ENCODE results near the gene HIPK2. TPM values are rescaled to one million over a fixed set of nuclear protein-coding genes. Genes with fewer than 3 reads are reported as not detected.

Gene HIPK2
- total RNA-seq, 1 donor from 2014 or later, result 5.7 TPM

DNA sequence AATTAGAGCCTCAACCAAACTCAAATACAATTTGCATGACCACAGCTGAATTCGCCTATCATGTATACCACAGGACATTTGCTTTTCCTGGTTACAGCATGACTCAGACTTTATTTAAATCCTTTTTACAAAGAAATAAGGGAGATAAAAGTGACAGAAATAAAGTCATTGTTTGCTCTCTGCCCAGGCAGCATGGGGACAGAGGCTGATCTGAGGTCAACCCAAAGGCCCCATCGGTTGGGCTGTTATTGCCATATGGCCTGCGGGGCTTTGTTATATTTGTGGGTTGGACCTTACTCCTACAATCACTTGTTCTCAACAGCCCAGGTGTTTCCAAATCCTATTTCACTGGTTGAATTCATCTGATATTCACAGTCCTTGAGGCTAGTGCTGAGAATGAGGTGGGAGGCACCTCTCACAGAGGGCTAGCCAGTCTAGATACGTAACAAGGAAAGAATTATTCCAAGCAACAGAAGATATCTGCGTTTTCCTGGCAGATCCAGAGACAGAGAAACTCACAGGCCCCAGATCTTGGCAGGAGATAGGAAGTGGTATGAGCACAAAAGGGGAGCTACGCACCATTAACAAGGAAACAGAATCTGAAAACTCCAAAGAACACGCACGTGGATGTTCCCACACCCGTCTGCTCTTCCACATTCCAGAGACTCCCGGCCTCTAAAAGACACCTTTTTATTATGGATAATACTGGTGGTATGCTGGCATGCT is 117.3 kb downstream of the HIPK2 start:
- H3K4me1 ChIP-seq (ENCODE audit: control insufficient read depth in 3 of 3, insufficient read depth in 3 of 3, low read length in 3 of 3), result peaks cover 3 to 21% (median 20%) of the 10 kb centered on the region in 3 donors
- no peaks in the 10 kb centered on the region for H3K9me3 ChIP-seq (ENCODE audit: control insufficient read depth in 3 of 3, low read length in 3 of 3)

DNA sequence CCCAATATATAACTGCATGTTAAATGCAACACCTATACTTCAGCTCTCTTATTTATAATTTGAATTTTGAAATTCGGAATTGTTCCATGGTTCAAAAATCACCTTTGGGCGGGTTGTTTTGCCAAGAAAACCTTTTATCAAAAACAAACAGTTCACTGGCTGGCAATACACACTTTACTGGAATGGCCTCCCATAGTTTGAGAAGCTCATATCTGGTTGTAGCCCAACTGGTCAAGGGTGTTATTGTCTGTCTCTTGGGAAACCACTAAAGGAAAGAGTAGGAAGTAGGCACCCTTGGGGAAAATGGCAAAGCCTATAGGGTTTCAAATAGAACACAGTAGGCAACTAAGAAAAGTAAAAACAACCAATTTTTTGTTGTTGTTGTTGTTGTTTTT is 117.9 kb downstream of the HIPK2 start:
- Histone ChIP-seq H3K9ac (ENCODE audit: low read depth in 1 of 3, low read length in 3 of 3) (no peak overlapping the region), H3K4me3 (ENCODE audit: low read length in 3 of 3) (no peak overlapping the region), H3K4me1 (ENCODE audit: control insufficient read depth in 3 of 3, insufficient read depth in 3 of 3, low read length in 3 of 3) (peaks cover 3 to 22% (median 21%) of the 10 kb centered on the region in 3 donors), H3K9me3 (ENCODE audit: control insufficient read depth in 3 of 3, low read length in 3 of 3) (no peaks in the 10 kb centered on the region), H3K27me3 (ENCODE audit: control insufficient read depth in 3 of 3, insufficient read depth in 3 of 3, low read length in 3 of 3) (no peaks in the 10 kb centered on the region), H3K36me3 (ENCODE audit: control insufficient read depth in 3 of 3, insufficient read depth in 3 of 3, low read length in 3 of 3) (no peaks in the 10 kb centered on the region), H3K27ac (ENCODE audit: low read depth, low read length) (no peak overlapping the region)

More for the DNA sequence above, 117.3 kb downstream of the HIPK2 start:
- H3K4me3 ChIP-seq (ENCODE audit: low read length in 3 of 3), result no peak overlapping the region
- H3K9ac ChIP-seq (ENCODE audit: low read depth in 1 of 3, low read length in 3 of 3), result no peak overlapping the region
- no peaks in the 10 kb centered on the region for H3K27me3 ChIP-seq (ENCODE audit: control insufficient read depth in 3 of 3, insufficient read depth in 3 of 3, low read length in 3 of 3)
- H3K36me3 ChIP-seq (ENCODE audit: control insufficient read depth in 3 of 3, insufficient read depth in 3 of 3, low read length in 3 of 3), result no peaks in the 10 kb centered on the region
- H3K27ac ChIP-seq (ENCODE audit: low read depth, low read length), result no peak overlapping the region

DNA sequence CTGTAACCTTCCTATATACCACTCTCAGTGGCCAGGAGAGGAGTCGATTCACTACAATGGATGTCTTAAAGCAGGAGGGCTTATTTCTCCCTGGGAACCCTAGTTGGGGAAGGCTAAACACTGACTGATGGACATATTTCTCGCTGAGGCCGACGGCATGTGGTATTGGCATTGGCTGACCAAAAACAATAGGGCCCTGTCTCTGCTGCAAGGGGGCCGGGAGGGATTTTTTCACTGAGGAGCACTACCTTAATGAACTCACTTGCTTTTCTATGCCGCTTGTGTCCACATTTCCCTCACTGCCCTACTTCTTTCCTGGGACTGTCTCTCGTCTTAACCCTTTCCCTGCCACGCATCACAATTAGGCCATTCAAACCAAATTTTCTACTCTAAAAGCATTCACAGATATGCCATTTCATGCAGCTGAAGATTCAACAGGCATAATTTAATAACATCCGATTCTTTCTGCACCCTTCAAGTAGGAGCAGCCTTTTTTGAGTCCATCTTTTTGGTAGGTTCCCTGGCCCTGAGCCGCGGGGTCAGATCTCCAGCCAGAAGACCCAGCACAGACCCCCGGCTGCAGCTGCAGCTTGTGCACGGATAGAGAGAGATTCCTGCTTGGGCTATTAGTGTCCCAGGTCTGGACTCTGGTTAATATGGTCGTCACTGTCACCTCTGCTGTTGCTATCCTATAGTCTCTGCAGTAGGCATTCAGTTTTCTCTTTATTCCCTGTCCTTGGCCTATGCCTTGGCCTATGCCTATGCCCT is 118.7 kb downstream of the HIPK2 start:
- H3K27me3 ChIP-seq (ENCODE audit: control insufficient read depth in 3 of 3, insufficient read depth in 3 of 3, low read length in 3 of 3), result no peaks in the 10 kb centered on the region
- no peaks in the 10 kb centered on the region for H3K36me3 ChIP-seq (ENCODE audit: control insufficient read depth in 3 of 3, insufficient read depth in 3 of 3, low read length in 3 of 3)
- no peak overlapping the region for H3K9ac ChIP-seq (ENCODE audit: low read depth in 1 of 3, low read length in 3 of 3)
- peaks cover 3 to 22% (median 21%) of the 10 kb centered on the region in 3 donors for H3K4me1 ChIP-seq (ENCODE audit: control insufficient read depth in 3 of 3, insufficient read depth in 3 of 3, low read length in 3 of 3)
- H3K9me3 ChIP-seq (ENCODE audit: control insufficient read depth in 3 of 3, low read length in 3 of 3), result no peaks in the 10 kb centered on the region
- H3K4me3 ChIP-seq (ENCODE audit: low read length in 3 of 3), result no peak overlapping the region
- H3K27ac ChIP-seq (ENCODE audit: low read depth, low read length), result no peak overlapping the region

DNA sequence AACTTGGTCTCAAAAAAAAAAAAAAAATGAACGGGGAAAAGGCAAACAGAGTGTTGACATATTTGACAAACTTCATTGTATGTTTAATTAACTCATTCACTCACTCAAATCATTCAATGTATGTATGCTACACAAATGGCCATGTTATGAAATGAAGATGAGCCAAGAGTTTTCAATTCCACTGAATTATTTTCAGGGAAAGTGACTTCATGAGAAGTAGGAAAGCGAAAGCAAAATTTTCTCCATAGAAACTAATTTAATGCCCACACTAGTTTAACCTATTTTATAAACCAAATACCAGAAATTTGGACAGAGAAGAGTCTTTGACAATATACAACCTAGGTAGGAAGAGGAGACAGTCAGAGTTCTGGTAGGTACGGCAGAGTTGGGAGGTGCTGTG is 119.5 kb downstream of the HIPK2 start:
- Histone ChIP-seq H3K27ac (ENCODE audit: low read depth, low read length) (no peak overlapping the region), H3K27me3 (ENCODE audit: control insufficient read depth in 3 of 3, insufficient read depth in 3 of 3, low read length in 3 of 3) (no peaks in the 10 kb centered on the region), H3K9me3 (ENCODE audit: control insufficient read depth in 3 of 3, low read length in 3 of 3) (no peaks in the 10 kb centered on the region), H3K36me3 (ENCODE audit: control insufficient read depth in 3 of 3, insufficient read depth in 3 of 3, low read length in 3 of 3) (no peaks in the 10 kb centered on the region), H3K9ac (ENCODE audit: low read depth in 1 of 3, low read length in 3 of 3) (no peak overlapping the region), H3K4me3 (ENCODE audit: low read length in 3 of 3) (no peak overlapping the region), H3K4me1 (ENCODE audit: control insufficient read depth in 3 of 3, insufficient read depth in 3 of 3, low read length in 3 of 3) (peaks cover 3 to 25% (median 20%) of the 10 kb centered on the region in 3 donors)

DNA sequence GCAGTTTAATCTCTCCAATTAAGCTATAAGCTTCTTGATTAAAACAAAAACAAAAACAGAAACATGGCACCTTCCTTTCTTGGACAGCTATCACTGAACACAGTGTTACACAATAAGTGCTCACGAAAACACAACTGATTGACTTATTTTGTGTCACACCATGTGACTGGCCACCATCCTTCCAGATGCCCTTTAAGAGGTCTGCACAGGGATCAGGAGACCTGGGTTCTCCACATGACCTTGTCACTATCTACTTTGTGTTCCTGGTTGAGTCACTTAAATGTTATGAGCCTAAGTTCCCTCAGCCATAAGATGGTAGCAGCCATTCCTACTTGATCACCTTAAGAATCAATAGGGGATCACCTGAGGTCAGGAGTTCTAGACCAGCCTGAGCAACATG is 120.1 kb downstream of the HIPK2 start:
- Histone ChIP-seq H3K4me3 (ENCODE audit: low read length in 3 of 3) (no peak overlapping the region), H3K9ac (ENCODE audit: low read depth in 1 of 3, low read length in 3 of 3) (no peak overlapping the region), H3K27me3 (ENCODE audit: control insufficient read depth in 3 of 3, insufficient read depth in 3 of 3, low read length in 3 of 3) (no peaks in the 10 kb centered on the region), H3K9me3 (ENCODE audit: control insufficient read depth in 3 of 3, low read length in 3 of 3) (no peaks in the 10 kb centered on the region), H3K27ac (ENCODE audit: low read depth, low read length) (no peak overlapping the region), H3K36me3 (ENCODE audit: control insufficient read depth in 3 of 3, insufficient read depth in 3 of 3, low read length in 3 of 3) (no peaks in the 10 kb centered on the region), H3K4me1 (ENCODE audit: control insufficient read depth in 3 of 3, insufficient read depth in 3 of 3, low read length in 3 of 3) (peaks cover 3 to 26% (median 14%) of the 10 kb centered on the region in 3 donors)

DNA sequence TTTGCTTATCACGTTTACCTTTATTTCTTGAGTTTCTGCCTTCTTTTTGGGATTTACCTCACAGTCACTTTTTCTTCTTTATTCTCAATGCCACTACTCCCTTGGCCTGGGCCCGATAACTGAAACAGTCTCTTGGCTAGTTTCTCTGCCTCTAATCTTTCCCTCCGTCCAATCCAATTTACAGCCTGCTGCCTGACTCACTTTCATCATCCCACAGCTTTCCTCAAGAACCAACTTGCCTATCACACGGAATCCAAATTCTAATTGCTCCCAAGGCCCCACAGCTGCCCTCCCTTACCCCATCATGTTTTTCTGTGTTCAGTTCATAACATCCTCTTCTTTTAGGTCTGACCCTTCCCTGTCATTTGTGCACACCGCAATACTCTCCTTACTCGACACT is 121.4 kb downstream of the HIPK2 start:
- H3K4me1 ChIP-seq (ENCODE audit: control insufficient read depth in 3 of 3, insufficient read depth in 3 of 3, low read length in 3 of 3), result peaks cover 3 to 27% (median 14%) of the 10 kb centered on the region in 3 donors
- no peak overlapping the region for H3K9ac ChIP-seq (ENCODE audit: low read depth in 1 of 3, low read length in 3 of 3)
- no peaks in the 10 kb centered on the region for H3K27me3 ChIP-seq (ENCODE audit: control insufficient read depth in 3 of 3, insufficient read depth in 3 of 3, low read length in 3 of 3)
- no peaks in the 10 kb centered on the region for H3K9me3 ChIP-seq (ENCODE audit: control insufficient read depth in 3 of 3, low read length in 3 of 3)
- no peak overlapping the region for H3K4me3 ChIP-seq (ENCODE audit: low read length in 3 of 3)
- no peaks in the 10 kb centered on the region for H3K36me3 ChIP-seq (ENCODE audit: control insufficient read depth in 3 of 3, insufficient read depth in 3 of 3, low read length in 3 of 3)
- H3K27ac ChIP-seq (ENCODE audit: low read depth, low read length), result no peak overlapping the region

DNA sequence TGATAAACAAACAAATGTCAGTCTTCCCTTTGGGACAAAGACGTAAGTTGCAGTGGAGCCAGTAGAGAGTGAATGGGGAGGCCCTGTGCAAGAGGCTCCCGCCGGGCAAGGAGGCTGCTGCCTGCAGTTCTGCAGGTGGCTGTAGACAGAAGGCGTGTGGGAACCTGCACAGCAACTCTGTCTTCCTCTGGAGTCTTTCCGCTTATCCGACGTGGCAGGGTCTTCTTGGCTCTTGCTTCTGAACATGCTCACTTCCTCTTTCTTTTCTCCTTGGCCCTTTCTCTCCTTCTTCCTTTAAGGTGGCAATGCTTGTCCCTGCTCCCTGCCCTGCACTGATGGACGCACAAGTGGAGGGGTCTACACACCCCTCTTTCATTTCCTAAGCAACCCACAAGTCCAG is 122.5 kb downstream of the HIPK2 start:
- Histone ChIP-seq H3K27me3 (ENCODE audit: control insufficient read depth in 3 of 3, insufficient read depth in 3 of 3, low read length in 3 of 3) (no peaks in the 10 kb centered on the region), H3K9ac (ENCODE audit: low read depth in 1 of 3, low read length in 3 of 3) (no peak overlapping the region), H3K27ac (ENCODE audit: low read depth, low read length) (no peak overlapping the region), H3K9me3 (ENCODE audit: control insufficient read depth in 3 of 3, low read length in 3 of 3) (no peaks in the 10 kb centered on the region), H3K36me3 (ENCODE audit: control insufficient read depth in 3 of 3, insufficient read depth in 3 of 3, low read length in 3 of 3) (no peaks in the 10 kb centered on the region), H3K4me3 (ENCODE audit: low read length in 3 of 3) (no peak overlapping the region), H3K4me1 (ENCODE audit: control insufficient read depth in 3 of 3, insufficient read depth in 3 of 3, low read length in 3 of 3) (peaks cover 5 to 29% (median 20%) of the 10 kb centered on the region in 3 donors)

DNA sequence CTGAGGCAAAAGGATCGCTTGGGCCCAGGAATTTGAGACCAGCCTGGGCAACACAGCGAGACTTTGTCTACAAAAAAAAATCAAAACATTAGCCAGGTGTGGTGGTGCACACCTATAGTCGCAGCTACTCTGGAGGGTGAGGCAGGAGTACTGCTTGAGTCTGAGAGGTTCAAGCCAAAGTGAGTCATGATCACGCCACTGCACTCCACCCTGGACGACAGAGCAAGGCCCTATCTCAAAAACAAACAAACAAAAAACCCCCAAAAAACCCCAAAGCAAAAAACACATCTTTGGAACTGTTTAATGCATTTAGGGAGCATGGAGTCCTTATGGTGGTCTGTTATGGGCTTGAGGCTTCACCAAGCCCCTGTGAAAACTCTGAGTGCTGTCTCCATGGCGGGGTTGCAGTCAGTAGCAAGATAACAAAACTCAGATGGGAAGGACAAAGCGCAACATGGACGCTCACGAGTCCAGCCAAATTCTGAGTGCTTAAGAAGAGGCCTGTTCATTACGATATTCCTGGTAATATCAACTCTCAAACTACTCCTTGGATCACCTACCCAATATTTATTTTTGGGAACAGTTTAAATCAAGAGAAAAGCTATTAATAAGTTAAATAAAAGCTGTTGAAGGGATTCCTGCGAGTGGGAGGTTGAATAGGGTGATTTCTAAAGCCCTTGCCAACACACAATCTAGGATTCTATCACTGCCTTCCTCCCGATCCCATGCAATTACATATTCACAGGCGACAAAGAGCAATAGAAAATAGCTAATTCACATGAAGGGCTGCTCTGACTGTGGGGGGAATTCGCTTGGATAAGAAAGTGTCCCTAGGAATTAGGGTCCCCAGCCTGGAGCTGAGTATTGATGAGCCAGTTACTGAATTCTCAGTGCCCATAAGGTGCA is 123.3 kb downstream of the HIPK2 start:
- Histone ChIP-seq H3K4me1 (ENCODE audit: control insufficient read depth in 3 of 3, insufficient read depth in 3 of 3, low read length in 3 of 3) (peaks cover 6 to 27% (median 23%) of the 10 kb centered on the region in 3 donors), H3K9ac (ENCODE audit: low read depth in 1 of 3, low read length in 3 of 3) (no peak overlapping the region), H3K9me3 (ENCODE audit: control insufficient read depth in 3 of 3, low read length in 3 of 3) (no peaks in the 10 kb centered on the region), H3K27ac (ENCODE audit: low read depth, low read length) (no peak overlapping the region), H3K27me3 (ENCODE audit: control insufficient read depth in 3 of 3, insufficient read depth in 3 of 3, low read length in 3 of 3) (no peaks in the 10 kb centered on the region), H3K4me3 (ENCODE audit: low read length in 3 of 3) (no peak overlapping the region), H3K36me3 (ENCODE audit: control insufficient read depth in 3 of 3, insufficient read depth in 3 of 3, low read length in 3 of 3) (no peaks in the 10 kb centered on the region)

DNA sequence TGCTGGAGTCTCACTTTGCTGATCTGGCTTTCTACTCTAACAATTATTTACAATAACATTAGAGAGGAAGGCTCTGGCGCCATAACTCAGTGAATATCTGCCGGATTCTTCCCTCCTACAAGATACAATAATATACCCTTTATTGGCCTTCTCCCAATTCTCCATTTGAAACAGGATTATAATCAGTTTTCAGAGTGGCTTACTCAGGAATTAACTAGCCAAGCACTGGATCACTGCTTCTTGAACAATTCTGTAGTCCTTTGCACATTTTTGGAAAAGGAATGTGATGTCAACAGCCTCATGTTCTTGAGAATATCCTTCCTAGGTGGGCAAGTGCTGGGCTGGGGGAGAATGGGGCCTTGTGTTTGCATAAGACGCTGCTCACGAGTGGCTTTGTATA is 125.9 kb downstream of the HIPK2 start:
- no peak overlapping the region for H3K9ac ChIP-seq (ENCODE audit: low read depth in 1 of 3, low read length in 3 of 3)
- no peak overlapping the region for H3K27ac ChIP-seq (ENCODE audit: low read depth, low read length)

More for the DNA sequence above, 125.9 kb downstream of the HIPK2 start:
- Histone ChIP-seq H3K4me3 (ENCODE audit: low read length in 3 of 3) (no peak overlapping the region), H3K9me3 (ENCODE audit: control insufficient read depth in 3 of 3, low read length in 3 of 3) (no peaks in the 10 kb centered on the region), H3K36me3 (ENCODE audit: control insufficient read depth in 3 of 3, insufficient read depth in 3 of 3, low read length in 3 of 3) (no peaks in the 10 kb centered on the region), H3K4me1 (ENCODE audit: control insufficient read depth in 3 of 3, insufficient read depth in 3 of 3, low read length in 3 of 3) (peaks cover 15 to 20% (median 18%) of the 10 kb centered on the region in 3 donors), H3K27me3 (ENCODE audit: control insufficient read depth in 3 of 3, insufficient read depth in 3 of 3, low read length in 3 of 3) (no peaks in the 10 kb centered on the region)

Measured in skeletal muscle tissue (tissue), 4 donors.